HG03575 (cell line): Measurements from ENCODE around the gene ABCA4.

Experiments used
- ATAC-seq: cut with Tn5 transposase; IDR thresholded peaks from one replicate; pipeline ENCODE4 v1.9.1; 2021; ENCODE audit not compliant: unreplicated experiment, insufficient number of reproducible peaks, low FRiP score; ENCODE audit errors: extremely low read depth

Gene ABCA4

GRCh38 chr1:94107141-94107540 lies 13.8 kb downstream of the ABCA4 start:
- ATAC-seq, result no peak

- ATAC-seq, result no peak
Observed at GRCh38 chr1:94106716-94107115, 14.2 kb downstream of the ABCA4 start.

DNA sequence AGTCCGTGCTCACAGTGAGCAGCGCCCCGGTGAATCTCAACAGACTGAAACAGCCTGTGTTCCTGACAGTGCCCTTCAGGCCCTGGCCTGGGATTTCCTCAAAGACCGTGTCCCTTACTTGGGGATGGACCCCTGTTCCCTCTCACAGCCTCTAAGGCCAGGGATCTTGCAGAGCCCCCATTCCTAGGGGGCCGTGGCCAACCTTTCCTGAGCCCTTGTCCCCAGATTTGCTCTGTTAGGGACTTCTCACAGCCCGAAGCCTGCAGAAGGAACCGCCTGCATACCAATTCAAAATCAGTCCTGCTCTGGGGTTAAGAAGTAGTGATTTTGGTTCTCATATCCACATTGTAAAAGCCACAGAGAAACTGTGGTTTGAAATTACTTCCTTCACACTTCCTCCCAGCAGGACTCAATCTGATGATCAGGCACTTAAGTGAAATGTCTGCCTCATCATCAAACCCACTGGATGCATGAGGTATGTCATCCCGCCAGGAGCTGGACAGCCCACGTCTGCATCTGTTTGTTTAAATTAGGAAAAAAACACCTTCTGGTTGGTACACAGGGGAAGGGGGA lies 14.9 kb downstream of the ABCA4 start:
- ATAC-seq, result no peak

DNA sequence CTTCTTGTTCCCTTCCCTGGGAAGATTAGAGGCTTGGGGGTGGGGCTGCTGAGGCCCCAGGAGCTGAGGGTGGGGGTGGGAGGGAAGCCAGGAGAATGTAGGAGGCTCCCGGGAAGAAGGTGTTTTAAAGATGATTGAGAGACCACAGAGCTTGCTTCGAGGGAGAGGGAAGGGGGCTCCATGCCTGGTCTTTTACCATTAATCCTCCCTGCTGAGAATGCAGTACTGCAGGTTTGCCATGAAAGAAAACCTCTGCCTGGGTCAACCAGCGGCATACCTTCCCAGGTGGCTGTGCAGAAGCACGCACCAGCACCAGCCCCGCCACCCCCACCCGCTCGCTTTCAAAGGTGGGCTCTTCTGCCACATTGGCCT lies 15.4 kb downstream of the ABCA4 start:
- ATAC-seq, result no peak

DNA sequence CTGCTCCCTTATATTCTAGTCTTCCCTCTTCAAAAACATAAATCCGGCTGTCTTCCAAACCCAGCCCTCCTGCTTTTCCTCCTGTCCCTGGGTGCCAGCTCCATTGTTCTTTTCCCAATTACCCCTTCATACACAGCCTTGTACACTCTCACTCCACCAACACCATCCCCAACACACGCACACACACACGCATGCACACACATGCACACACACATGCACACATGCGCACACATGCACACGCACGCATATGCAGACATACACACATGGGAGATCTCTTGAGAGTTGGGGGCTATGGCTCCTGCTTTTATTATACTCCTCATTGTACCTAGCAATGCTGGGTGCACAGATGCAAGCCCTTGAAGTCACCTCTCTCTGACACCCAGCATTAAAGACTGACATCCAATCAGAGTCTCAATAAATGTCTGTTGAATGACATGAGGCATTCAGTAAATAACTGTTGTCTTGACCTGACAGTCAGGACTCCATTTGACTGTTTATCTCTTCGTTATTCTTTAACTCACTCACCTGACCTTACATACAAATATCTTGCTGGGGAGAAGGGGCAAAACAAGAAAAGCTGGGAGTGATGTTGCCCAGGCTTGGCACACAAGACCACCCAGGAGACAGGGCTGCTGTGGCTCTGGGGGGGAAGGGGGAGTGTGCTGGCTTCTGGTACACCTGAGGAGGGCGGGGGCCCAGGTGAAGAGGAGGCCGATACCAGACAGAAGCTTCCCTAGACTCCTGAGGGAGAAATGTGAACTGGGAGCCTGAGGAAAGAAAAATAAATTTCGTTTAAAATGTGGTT lies 16.0 kb downstream of the ABCA4 start:
- no peak for ATAC-seq

- no peak for ATAC-seq
Observed at GRCh38 chr1:94104127-94104684, 16.7 kb downstream of the ABCA4 start.

- no peak for ATAC-seq
Observed at GRCh38 chr1:94103608-94104007, 17.3 kb downstream of the ABCA4 start.

GRCh38 chr1:94101613-94102525 lies 19.1 kb downstream of the ABCA4 start:
- no peak for ATAC-seq

- ATAC-seq, result no peak
Observed at GRCh38 chr1:94100785-94101612, 19.9 kb downstream of the ABCA4 start.

DNA sequence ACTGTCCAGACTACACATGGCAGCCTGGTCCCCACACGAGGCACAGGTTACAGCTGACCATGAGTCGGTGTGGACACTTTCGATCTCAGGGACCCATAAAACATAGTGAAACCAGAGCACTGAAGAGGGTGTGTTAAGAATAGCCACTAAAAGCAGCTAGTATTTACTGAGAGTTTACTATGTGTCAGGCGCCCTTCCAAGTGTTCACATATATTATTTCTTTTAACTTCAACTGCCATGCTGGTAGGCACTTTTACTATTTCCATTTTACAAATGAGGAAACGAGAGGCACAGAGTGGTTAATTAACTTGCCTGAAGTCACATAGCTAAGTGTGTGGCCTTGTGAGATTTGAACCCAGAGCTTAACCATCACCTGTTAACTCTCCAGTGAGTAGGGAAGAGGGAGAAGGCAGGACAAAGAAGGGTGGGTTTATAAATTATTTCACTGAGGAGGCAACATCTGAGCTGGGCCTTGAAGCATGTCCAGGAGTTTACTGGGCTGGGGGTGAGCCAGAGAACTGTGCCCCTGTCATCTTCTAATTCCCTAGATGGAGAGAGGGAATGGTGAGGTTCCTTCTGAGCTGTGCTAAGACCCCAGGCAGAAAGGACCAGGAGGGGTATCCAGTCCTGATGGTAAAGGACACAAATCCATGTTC lies 20.7 kb downstream of the ABCA4 start:
- ATAC-seq, result no peak

DNA sequence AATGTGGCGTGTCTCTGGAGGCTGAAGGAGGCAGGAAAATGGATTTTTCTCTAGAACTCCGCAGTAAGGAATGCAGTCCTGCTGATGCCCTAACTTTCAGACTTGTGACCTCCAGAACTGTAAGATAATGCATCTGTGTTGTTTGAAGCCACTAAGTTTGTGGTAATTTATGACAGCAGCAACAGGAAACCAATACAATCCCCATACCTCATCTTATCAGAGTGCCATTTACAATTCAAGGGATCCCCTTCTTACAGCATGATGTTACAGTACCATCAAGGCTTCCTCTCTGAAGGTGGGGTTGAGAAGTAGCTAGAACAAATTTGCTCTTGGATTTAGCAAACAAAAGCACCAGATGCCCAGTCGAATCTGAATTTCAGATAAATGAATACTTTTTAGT lies 21.6 kb downstream of the ABCA4 start:
- no peak for ATAC-seq

- no peak for ATAC-seq
Observed at GRCh38 chr1:94098585-94099111, 22.3 kb downstream of the ABCA4 start.

DNA sequence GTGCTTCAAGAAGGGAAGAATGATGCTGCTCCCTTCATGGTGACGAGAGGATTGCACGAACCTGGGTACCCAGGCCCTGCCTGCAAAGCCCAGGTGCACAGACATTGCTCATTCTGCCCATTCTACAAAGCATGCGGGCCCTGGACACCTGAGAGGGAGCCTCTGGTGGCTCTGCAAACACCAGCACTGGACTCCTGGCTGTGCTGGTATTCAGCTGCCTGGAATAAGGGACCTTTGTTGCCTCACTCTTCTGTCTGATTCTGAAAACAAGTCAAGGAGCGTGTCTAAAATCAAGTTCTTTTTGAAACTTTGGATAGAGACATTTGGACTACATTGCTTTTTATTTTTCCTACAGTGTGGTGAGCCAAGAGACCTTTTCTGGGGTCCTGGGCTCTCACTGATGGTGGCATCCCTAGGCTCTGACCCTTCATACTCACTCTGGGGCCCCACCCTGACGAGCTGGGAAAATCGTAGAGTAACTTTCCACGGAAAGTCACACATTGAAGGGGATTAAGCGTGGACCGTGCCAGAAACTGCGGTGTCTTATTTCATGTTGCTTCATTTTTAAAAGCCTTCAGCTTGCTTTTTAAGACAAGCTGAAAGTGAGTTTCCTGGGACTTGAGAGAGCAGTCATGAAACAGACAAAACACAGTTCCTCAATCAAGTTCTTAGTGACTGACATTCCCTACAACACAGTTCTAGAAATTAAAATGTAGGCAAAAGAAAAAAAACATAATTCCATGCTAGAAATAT lies 24.0 kb downstream of the ABCA4 start:
- ATAC-seq, result no peak

DNA sequence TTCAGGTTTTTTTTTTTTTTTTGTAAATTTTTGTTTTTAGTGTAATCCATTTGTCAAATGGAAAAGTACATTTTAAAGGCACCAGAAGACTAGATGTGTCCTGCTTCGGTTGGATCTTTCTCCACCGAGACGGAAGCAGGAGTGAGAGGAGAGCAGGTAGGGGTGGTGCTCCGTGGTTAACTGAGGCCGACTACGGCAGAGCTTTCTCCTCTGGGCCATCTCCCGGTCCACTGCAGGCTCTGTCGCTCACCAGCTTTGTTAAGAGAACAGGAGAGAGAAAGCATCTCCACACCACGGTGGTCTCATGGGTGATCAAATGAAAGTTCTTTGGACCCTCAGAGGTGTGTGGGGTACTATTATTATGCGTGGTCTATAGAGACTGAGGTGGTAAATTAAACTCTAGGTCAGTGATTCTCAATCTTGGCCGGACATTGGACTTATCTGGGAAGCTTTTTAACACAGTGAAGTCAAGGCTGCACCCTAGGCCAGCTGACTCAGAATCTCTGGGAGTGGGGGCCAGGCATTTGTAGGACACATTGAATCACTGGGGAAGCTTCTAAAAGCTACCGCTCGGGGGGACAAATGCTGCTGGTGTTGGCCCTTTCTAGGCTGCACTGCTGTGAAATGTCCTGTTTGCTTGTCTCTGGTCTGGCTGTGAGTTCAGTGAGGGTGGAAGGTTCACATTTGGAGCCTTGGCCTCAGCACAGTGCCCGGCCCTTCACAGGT lies 25.0 kb downstream of the ABCA4 start:
- ATAC-seq, result no peak

DNA sequence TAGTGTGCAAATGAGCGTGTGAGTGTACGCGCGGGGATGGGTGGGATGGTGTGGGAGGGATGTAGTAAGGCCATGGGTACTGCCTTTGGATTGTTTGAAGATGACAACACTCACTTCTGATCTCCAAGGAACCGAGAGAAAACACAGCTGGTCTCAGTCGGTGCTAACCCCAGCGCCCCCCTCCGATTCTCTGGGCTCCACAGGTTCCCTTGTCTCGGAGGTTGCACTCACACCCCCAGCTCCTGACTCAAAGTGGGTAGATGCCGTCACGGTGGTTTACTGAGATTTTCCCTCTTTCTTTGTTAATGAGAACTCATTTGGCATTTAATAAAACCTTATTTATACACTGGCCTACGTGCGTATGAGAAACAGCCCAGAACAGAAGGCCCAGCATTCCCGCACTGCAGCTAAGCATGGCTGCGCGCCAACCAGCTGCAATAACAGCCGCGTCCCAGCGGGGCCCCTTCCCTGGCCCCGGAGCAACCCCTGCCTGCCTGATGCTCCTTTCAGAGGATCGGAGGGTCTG lies 25.8 kb downstream of the ABCA4 start:
- ATAC-seq, result no peak

DNA sequence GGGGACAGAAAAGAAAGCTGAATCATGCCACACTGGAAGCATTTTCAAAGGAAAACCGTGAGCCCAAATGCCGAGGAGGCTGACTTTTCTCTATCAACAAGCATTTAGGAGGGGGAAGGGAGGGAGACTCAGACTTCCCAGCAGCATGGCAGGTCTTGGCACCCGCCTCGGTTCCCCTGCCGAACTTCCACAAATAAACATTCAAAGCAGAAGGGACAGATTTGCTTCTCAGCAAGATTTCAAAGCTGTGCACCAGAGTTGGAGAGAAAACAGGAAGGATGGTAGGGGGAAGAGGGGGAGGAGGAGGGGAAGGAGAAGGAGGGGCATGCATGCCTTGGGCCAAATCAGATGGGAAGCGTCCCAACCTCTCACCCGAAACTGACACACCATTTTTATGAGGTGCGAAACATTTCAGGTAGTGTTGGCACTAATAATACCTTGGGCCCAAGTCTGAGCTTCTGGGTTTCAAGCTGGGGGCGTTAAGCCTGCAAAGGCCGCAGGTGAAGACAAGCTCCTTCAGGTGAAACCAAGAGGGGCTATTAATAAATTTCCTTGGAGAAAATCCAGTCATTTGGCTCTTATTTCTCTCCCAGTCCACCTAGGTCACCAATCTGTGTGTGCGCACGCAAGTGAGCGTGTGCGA lies 26.4 kb downstream of the ABCA4 start:
- ATAC-seq, result no peak
